ENCODE data around the gene F10. TPM values are rescaled to one million over a fixed set of nuclear protein-coding genes. Genes with fewer than 3 reads are reported as not detected.

Gene F10
- total RNA-seq, 2 donors from 2014 or later, result 18.7 to 32.4 TPM

DNA sequence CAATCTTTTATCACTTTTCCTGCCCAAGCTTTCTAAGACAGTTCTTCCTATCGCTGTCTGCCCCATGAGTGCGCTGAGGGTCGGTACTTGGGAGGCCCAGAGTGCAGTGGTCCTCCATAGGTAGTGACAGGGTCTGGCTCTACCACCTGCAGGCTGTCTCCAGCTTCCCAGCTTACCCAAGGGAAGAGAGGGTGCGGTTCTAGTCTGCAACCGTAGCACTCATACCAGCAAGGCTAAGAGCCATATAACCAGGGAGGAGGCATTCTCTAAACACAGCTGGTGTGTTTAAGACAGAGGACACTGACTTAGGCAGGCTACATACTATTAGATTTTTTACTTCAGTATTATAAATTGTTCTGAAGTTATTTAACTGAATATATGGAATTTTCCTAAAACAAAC lies 44.1 kb downstream of the F10 start:
- WGBS, 2 experiments (ENCODE audit: insufficient coverage in 1 of 2, insufficient read length in 1 of 2), result 95 to 100% methylated on average over 2 to 5 of the region's 5 CpGs
- Mint-ChIP-seq H3K9me3 (peaks cover 12% of the 10 kb centered on the region), H3K27me3 (ENCODE audit: insufficient read depth) (no peaks in the 10 kb centered on the region), H3K27ac (no peak overlapping the region), H3K4me1 (peaks cover 36% of the 10 kb centered on the region), H3K36me3 (ENCODE audit: low read depth) (peaks cover 49% of the 10 kb centered on the region), H3K4me3 (no peak overlapping the region)
- H3K27me3 ChIP-seq (ENCODE audit: control insufficient read depth, insufficient read depth, low read length, poor library complexity, severe bottlenecking), result no peaks in the 10 kb centered on the region
- TF ChIP-seq, protein P1, sequence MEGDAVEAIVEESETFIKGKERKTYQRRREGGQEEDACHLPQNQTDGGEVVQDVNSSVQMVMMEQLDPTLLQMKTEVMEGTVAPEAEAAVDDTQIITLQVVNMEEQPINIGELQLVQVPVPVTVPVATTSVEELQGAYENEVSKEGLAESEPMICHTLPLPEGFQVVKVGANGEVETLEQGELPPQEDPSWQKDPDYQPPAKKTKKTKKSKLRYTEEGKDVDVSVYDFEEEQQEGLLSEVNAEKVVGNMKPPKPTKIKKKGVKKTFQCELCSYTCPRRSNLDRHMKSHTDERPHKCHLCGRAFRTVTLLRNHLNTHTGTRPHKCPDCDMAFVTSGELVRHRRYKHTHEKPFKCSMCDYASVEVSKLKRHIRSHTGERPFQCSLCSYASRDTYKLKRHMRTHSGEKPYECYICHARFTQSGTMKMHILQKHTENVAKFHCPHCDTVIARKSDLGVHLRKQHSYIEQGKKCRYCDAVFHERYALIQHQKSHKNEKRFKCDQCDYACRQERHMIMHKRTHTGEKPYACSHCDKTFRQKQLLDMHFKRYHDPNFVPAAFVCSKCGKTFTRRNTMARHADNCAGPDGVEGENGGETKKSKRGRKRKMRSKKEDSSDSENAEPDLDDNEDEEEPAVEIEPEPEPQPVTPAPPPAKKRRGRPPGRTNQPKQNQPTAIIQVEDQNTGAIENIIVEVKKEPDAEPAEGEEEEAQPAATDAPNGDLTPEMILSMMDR (conservative IDR thresholded peaks at IDR 0.05), result no peak
- H3K4me3 ChIP-seq (ENCODE audit: low read length), result no peak overlapping the region
- H3K4me1 ChIP-seq (ENCODE audit: control insufficient read depth, insufficient read depth, low read length), result peaks cover 23% of the 10 kb centered on the region
- DNase-seq, result peak; percentile 32
- peaks cover 12% of the 10 kb centered on the region for H3K9me3 ChIP-seq (ENCODE audit: control insufficient read depth, low read length)
- H3K27ac ChIP-seq (ENCODE audit: low read depth, low read length), result no peak overlapping the region
- no peak overlapping the region for H3K9ac ChIP-seq (ENCODE audit: extremely low read depth, low read length, poor library complexity, severe bottlenecking)
- peaks cover 31% of the 10 kb centered on the region for H3K36me3 ChIP-seq (ENCODE audit: control insufficient read depth, insufficient read depth, low read length)

DNA sequence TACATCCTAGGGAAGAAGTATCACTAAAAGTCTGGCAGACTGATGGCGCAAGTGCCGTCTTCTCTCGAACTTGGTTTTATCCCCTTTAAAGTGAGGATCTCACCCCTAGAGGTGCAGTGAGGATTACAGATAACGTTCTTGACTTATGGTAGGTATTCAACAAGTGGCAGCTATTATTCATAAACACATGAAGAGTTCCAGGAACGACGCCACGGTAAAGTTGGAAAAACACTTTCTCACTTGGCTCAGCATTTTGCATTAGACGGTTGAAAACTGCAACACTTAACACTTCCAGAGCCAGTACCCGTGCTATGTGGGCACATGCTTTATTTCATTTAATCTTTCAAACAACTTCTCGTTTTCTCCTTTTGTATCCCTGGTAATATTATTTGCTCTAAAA lies 44.6 kb downstream of the F10 start:
- WGBS, 2 experiments (ENCODE audit: insufficient coverage in 1 of 2, insufficient read length in 1 of 2), result 96% methylated on average over 9 to 10 of the region's 10 CpGs
- peaks cover 36% of the 10 kb centered on the region for H3K36me3 ChIP-seq (ENCODE audit: control insufficient read depth, insufficient read depth, low read length)
- peaks cover 12% of the 10 kb centered on the region for H3K9me3 ChIP-seq (ENCODE audit: control insufficient read depth, low read length)
- no peak for DNase-seq
- H3K9me3 Mint-ChIP-seq, result peaks cover 12% of the 10 kb centered on the region
- no peak overlapping the region for H3K4me3 ChIP-seq (ENCODE audit: low read length)
- TF ChIP-seq, protein P1 (conservative IDR thresholded peaks at IDR 0.05), result no peak
- H3K4me1 ChIP-seq (ENCODE audit: control insufficient read depth, insufficient read depth, low read length), result peaks cover 24% of the 10 kb centered on the region
- no peaks in the 10 kb centered on the region for H3K27me3 ChIP-seq (ENCODE audit: control insufficient read depth, insufficient read depth, low read length, poor library complexity, severe bottlenecking)
- H3K36me3 Mint-ChIP-seq (ENCODE audit: low read depth), result peaks cover 54% of the 10 kb centered on the region
- no peak overlapping the region for H3K27ac ChIP-seq (ENCODE audit: low read depth, low read length)
- H3K9ac ChIP-seq (ENCODE audit: extremely low read depth, low read length, poor library complexity, severe bottlenecking), result no peak overlapping the region
- no peak overlapping the region for H3K4me3 Mint-ChIP-seq
- H3K4me1 Mint-ChIP-seq, result peaks cover 39% of the 10 kb centered on the region
- no peak overlapping the region for H3K27ac Mint-ChIP-seq
- no peaks in the 10 kb centered on the region for H3K27me3 Mint-ChIP-seq (ENCODE audit: insufficient read depth)

DNA sequence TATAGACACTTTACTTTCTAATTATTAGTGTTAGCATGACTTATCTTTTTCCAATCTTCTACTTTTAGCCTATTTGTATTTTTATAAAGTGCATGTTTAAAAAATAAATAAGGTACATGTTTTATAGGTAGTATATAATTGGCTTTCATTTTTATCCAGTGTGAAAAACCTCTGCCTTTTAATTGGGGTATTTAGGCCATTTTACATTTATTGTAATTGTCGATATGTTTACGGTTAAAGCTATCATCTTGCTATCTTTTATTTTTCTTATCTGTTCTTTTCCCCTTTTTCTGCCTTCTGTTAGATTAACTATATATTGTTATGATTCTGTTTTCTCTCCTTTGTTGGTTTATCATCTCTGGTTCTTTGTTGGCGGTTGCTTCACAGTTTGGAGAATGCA lies 45.0 kb downstream of the F10 start:
- Histone ChIP-seq H3K27ac (ENCODE audit: low read depth, low read length) (no peak overlapping the region), H3K9me3 (ENCODE audit: control insufficient read depth, low read length) (peaks cover 12% of the 10 kb centered on the region), H3K27me3 (ENCODE audit: control insufficient read depth, insufficient read depth, low read length, poor library complexity, severe bottlenecking) (no peaks in the 10 kb centered on the region), H3K4me1 (ENCODE audit: control insufficient read depth, insufficient read depth, low read length) (peaks cover 24% of the 10 kb centered on the region), H3K36me3 (ENCODE audit: control insufficient read depth, insufficient read depth, low read length) (peaks cover 39% of the 10 kb centered on the region), H3K4me3 (ENCODE audit: low read length) (no peak overlapping the region), H3K9ac (ENCODE audit: extremely low read depth, low read length, poor library complexity, severe bottlenecking) (no peak overlapping the region)
- WGBS, 2 experiments (ENCODE audit: insufficient coverage in 1 of 2, insufficient read length in 1 of 2), result 93 to 100% methylated on average over 1 of the region's 3 CpGs
- H3K4me3 Mint-ChIP-seq, result no peak overlapping the region
- peaks cover 58% of the 10 kb centered on the region for H3K36me3 Mint-ChIP-seq (ENCODE audit: low read depth)
- peaks cover 12% of the 10 kb centered on the region for H3K9me3 Mint-ChIP-seq
- no peak overlapping the region for H3K27ac Mint-ChIP-seq
- H3K27me3 Mint-ChIP-seq (ENCODE audit: insufficient read depth), result no peaks in the 10 kb centered on the region
- TF ChIP-seq, protein P1 (conservative IDR thresholded peaks at IDR 0.05), result no peak
- peaks cover 42% of the 10 kb centered on the region for H3K4me1 Mint-ChIP-seq
- DNase-seq, result no peak
